GM21737 (cell line): ENCODE results near the gene COL25A1.
"Not testable (repeated sequence)": the region's sequence is repeated elsewhere in the genome, so short reads cannot be mapped to it uniquely, and the experiment has no call there.

Experiments used
- ATAC-seq: cut with Tn5 transposase; IDR thresholded peaks from one replicate; pipeline ENCODE4 v1.9.1; 2021; ENCODE audit warnings: mild to moderate bottlenecking, moderate library complexity; ENCODE audit not compliant: unreplicated experiment

Gene COL25A1

GRCh38 chr4:109174224-109174953 lies 128.1 kb downstream of the COL25A1 start:
- ATAC-seq = no peak

GRCh38 chr4:109172301-109172700 lies 130.2 kb downstream of the COL25A1 start:
- no peak for ATAC-seq

GRCh38 chr4:109171070-109171469 lies 131.4 kb downstream of the COL25A1 start:
- no peak for ATAC-seq

DNA sequence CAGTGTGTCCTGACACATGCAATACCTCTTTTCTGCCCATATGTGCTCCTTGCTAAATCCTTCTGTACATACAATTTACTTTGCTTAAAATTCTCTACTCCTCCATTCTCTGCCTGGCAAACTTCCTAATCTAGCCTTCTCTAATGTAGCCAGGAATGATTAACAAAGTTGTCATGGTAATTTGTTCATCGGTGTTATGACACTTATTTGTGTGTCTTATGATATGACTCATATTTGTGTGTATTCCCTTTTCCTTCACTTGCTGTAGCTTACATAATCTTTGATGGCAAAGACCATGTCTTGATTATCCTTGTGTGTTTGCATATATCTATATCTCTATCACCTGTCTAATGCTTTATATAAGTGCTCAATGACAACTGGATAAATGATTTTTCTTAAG lies 133.3 kb downstream of the COL25A1 start:
- ATAC-seq = no peak

- ATAC-seq = no peak
Observed at GRCh38 chr4:109166586-109166985, 135.9 kb downstream of the COL25A1 start.

DNA sequence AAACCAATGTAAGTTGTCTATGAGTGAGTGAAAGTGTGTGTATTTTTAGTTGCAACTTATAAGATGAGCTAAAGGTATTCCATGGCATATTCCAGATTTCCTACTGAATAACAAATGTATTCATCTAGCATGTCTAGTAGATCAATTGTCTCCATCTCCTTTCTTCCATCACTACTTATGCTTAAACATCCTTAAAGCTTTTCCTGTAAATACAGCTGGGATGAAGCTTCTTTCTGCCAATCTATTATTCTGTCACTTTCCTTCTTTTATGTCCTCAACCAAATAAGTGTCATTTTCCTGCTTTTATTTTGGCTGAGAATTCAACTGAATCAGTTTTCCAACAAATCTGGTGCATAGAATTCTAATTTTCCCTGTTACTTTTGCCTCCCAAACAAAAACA lies 136.3 kb downstream of the COL25A1 start:
- ATAC-seq = no peak

GRCh38 chr4:109164011-109164410 lies 138.4 kb downstream of the COL25A1 start:
- ATAC-seq = no peak

DNA sequence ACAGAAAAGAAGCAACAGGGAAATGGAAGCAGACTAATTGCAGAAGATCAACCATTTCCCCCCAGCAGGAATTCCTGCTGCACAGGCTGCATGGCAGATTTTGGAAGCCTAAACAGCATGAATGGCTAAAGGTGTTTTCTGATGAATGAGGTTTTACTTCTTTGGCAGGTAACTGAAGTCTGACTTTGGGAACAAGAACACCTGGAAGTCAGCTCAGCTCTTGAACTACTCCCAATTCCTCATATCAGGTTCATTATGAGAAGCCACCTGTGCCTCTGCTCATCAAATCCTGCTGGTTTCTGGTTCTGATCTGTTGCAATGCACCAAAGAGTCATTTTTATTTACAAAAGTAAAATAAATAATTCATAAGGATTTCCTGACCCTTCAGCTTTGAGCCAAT lies 139.0 kb downstream of the COL25A1 start:
- no peak for ATAC-seq

DNA sequence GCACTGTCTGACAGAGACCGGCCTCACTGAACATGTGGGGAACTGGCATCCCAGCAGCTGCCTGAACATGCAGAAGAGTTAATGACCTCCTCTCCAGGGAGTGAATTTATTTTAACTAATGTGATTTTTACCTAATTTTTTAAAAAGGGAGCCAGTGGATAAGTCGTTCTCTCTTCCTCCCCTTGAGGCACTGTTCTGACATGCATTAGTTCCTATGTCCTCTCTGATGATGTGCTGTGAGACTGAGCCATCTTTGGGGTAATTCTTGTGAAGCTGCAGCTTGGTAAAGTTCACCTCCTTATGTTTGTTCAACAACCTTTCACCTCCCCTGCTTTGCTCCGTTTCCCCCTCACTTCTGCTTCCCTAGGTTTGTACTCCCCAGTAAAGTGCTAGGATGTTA lies 139.7 kb downstream of the COL25A1 start:
- ATAC-seq = no peak

GRCh38 chr4:109160494-109160893 lies 142.0 kb downstream of the COL25A1 start:
- no peak for ATAC-seq

- no peak for ATAC-seq
Observed at GRCh38 chr4:109157696-109158095, 144.8 kb downstream of the COL25A1 start.

- ATAC-seq = no peak
Observed at GRCh38 chr4:109157205-109157604, 145.3 kb downstream of the COL25A1 start.

GRCh38 chr4:109156356-109156755 lies 146.1 kb downstream of the COL25A1 start:
- no peak for ATAC-seq

GRCh38 chr4:109155682-109156283 lies 146.7 kb downstream of the COL25A1 start:
- no peak for ATAC-seq

DNA sequence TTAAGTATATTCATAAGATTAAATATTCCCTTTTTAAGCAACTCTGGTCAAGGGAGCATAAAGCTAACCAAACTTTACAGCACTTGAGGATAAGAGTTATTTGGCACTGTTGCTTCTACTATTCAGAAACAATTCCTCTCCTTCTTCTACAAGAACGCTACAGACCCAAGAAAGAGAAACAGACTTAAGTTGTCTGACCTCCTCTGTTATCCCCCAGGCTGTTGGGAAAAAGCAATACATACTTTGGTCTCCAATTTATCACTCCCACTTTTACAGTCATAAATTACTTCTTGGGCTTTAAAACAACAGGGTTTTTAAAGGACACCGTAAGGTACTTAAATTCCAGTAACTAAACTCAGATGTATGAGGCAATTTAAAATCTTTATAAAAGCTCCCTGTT lies 147.4 kb downstream of the COL25A1 start:
- no peak for ATAC-seq

DNA sequence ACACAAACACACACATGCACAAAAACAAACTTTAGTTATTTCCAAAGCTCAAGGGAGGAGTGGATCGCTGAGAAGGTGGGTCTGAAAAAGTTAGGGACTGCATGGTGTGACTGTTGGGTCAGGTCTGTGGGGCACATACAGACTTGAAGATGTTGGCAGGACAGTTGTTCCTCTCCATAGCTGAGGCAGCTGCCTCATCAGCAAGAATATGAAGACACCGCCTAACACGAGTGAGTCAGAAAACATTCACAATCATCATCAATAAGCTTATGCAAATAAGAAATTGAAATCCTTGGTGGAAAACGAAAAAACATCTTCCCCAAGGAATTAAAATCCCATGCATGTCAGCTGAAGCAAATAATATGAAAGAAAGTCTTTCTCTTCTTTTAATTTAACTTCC lies 148.0 kb downstream of the COL25A1 start:
- no peak for ATAC-seq

DNA sequence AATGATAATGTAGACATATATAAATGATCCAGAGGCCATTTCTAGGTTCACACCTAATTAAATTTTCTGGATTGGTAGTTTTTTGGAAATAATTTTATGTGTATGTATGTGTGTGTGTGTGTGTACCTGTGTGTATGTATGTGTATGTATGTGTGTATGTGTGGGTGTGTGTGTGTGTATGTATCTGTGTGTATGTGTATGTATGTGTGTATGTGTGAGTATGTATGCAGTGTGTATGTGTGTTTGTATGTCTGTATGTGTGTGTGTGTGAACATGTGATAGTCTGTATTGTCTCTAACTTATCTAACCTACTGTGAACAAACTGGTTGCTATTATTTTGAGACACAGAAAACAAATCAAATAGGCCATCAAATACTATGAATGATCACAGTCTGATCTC lies 152.6 kb downstream of the COL25A1 start:
- no peak for ATAC-seq

DNA sequence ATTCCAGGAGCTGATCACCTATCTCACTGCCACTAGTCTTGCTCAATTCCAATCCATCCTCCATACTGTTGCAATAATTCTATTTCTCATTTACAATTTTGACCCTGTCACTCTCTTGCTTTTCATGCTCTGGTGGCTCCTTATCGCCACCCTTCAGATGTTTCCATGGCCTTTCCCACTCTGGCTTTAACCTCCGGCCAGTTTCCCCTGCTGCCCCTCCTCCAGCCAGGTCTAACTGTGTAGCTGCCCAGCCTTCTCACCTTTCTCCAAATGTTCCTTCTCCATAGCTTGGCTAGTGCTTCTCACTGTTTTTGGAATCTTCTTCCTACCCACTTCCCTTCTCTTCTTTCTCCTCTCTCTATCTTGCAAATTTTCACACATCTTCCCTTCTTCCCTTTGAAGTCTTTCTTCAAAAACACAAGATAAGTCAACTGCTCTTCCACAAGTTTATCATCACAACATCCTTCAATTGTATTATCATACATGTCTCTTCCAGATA lies 153.8 kb downstream of the COL25A1 start:
- no peak for ATAC-seq

GRCh38 chr4:109147135-109147534 lies 155.3 kb downstream of the COL25A1 start:
- no peak for ATAC-seq

DNA sequence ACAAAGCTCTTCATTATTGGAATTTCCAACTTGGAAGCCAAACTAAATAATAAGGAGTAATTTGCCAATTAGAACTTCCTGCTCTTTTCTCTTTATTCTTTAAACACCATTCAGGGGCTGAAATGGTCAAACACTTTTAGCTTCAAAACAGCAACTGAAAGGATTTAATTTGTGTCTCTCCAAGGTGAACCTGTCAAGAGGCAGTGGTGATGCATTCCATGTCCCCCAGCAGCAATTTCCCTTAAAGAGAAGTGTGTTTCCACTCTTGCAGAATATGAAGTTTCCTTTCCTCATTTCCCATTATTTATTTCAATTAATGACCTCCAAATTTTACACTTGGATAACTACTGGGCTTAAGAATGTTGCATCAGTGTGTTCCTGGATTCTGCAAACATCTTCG lies 156.0 kb downstream of the COL25A1 start:
- ATAC-seq = no peak

GRCh38 chr4:109138125-109138524 lies 164.3 kb downstream of the COL25A1 start:
- ATAC-seq = not testable (repeated sequence)

GRCh38 chr4:109134921-109135320 lies 167.5 kb downstream of the COL25A1 start:
- ATAC-seq = no peak

- no peak for ATAC-seq
Observed at GRCh38 chr4:109134268-109134667, 168.2 kb downstream of the COL25A1 start.
